CD4-positive, alpha-beta T cell treated with Interleukin-2 at 100 ng/mL for 4 hours (primary cell): ENCODE measurements around the gene CRABP1.

Experiments
- DNase-seq: peaks from one replicate; pipeline ENCODE4 v3.0.0-alpha.2; 2020; ENCODE audit warnings: low spot score

The CRABP1 gene

DNA sequence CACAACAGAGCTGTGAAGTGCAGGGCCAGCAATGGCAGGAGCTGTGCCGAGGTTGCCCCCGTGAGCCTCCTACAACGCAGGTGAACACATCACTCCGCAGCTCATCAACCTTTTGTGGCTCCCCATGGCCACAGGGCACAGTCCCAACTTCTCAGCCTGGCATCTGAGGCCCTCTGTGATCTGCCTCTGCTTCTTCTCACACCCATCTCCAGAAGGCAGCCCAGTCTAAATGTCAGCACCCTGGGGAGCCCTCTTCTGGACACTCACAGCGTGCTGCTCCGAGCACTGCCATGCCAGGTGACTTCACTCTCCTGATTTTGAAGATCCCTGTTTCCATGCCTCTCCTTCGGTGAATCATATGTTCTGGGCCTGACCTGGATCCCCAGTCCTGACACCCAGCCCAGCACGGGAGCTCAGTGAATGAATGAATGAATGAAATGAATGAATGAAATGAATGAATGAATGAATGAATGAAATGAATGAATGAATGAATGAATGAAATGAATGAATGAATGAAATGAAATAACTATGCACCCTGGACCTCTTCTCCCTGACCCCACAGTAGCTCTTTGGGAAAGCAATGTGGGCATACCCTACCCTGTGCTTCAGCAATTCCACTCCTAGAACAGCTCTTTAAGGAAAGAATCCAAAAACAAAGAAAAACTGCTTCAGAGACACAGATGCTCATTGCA is 22.9 kb upstream of the CRABP1 start:
- no peak for DNase-seq

DNA sequence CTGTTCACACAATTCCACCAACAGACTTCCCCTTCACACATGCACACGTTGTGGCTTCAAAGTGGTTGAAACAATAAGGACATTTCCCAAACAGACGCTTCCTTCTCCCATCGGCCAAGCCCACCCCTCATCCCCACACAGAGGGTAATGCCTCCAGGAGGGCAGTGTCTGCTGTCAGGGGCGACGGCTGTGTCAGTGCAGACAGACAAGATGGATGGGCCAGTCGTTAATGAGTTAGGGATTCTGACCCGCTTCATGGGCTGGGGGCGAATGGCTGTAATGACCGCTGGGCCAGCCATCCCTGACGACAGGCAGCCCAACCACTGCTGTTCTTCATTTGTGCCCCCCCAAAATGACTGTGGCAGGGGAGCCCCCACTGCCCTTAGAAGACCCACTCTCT is 20.6 kb upstream of the CRABP1 start:
- no peak for DNase-seq

DNA sequence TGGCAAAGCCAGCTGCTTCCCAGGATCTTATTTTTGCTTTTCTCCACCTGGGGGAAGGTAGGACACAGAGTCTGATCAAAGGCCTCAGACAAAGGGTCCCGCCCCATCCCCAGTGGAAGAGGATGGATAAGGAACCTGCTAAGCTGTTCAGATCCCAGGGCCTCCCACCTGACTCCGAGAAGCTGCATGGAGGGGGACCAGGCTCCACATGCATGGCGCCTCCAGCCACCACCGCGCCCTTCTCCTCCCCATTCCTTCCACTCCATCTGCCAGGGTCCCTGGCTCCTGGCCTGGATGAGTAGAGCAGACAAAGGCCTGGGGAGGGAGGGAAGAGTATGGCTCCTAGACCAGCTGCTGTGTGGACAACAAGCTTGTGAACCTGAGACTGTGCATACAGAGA is 20.0 kb upstream of the CRABP1 start:
- no peak for DNase-seq

DNA sequence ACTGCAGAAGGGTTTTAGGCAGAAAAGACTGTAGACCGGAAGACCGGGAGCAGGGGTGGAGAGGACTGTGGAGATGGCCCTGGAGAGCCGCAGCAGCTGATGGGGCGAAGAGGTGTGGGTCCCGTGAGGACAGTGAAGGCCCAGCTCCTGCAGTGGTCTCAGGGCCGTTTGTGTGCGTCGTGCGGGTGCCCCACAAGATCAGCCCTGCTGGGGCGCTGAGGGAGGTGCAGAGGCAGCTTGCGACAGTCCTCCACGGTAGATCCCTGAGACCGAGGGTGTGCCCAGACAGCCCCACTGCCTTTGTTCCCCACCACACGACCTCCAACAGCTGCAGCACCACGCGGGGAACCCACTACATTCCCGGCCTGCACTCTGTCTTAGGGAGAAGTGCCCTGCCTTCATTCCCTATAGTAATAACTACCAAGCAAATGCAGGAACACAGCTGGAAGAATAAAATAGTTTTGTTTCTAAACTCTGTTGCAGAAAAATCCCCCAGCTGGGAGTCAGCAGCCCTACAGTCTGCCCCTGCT is 19.0 kb upstream of the CRABP1 start:
- DNase-seq = no peak

DNA sequence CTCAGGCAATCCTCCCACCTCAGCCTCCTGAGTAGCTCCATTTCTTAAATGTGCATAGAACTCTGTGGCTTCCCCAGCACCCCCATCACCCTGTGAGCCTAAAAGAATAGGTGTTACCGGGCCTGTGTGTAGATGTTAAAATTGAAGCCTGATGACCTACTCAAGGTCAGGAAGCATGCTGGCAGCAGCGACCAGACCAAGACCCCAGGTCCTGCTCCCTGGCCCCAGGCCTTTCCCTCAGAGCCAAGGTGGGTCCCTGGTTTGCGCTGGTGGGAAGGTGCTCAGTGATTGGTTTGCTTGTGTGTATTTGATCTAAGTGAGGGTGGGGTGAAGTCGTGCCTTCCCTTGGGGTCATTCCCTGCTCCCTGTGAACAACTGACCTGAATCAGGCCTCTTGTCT is 18.4 kb upstream of the CRABP1 start:
- no peak for DNase-seq

DNA sequence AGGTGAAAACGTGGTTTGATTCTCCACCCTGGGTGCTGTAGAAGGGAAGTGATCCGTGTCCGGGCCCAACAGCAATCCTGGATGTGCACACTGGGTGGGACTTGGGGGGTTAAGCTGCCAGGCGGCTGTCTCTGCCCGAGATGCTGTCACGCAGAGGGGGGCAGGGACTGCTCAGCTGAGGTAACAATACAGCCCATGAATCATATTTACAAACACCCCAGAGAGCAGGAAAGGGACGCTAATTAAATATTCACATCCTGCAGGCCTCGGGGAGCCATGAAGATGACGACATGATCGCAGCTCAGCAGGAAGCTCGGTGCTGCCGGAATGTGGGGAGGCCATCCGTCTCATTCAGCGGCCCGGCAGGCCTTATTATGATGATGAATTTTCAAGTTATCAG is 17.9 kb upstream of the CRABP1 start:
- DNase-seq = no peak

DNA sequence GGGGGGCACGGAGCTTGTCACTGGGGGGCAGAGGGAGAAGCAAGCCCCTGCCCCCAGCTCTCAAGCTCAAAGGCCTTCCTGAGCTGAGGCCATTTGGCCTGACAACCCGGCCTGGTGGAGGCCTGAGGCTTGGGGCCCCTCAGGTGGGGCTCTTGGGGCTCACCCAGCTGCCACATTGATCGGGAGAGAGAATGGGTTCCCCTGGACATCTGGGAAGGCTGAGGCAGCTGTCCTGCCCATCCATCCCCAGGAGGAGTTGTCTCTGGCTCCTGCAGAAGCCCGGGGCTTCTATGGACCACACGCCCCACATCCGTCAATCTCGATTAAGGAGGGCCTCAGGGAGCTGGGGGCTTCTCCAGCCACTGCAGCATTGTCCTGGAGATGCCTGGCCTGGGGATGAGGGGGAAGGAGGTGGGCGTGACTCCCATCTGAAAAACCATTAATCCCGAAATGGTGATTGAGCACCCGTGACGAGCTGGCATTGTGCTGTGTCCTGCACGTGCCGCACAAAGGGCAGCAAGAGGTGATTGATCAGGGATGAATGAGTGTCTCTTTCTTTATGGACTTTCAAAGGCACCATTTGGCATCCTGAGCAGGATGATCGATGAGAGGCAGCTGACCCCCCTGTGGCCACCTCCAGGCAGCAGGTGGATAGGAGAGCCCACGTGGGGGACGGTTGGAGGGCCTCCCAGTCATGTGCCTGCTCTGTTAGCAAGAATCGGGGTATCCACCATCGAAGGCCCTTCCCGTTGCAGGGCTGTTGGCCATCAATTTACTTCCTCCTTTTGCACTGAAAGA is 17.2 kb upstream of the CRABP1 start:
- DNase-seq = no peak

DNA sequence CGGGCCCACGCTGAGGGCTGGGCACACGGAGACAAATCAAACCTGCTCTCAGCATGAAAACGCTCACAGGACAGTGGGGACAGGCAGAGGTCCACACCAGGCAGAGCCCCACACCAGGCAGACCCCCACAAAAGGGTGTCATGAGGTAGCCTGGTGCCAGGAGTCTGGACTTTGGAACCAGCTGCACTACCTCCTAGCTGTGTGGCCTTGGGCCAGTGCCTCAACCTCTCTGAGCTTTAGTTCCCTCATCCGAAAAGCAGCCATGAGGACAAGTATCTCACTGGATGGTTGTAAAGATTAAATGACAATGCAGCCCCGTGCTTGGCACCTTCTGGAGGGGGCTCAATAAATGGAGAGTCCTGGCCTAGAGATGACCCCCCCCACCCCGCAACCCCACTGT is 16.5 kb upstream of the CRABP1 start:
- DNase-seq = no peak

DNA sequence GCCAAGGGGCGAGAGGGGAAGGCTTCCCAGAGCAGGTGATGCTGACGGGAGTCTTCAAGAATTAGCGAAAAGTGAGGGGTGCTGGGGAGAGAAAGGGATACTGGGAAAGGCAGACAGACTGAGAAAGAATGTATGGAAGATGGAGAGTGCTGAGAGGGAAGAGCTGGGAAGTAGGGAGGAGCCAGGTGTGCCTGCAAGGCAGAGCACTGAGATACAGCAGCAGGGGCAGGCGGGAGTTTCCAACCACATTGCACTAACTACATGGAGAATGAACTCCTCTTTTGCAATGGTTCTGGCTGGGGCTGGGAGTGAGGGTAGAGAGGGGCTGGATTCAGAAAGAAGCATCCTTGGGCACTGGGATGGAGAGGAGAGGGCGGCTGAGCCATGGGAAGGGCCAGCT is 16.0 kb upstream of the CRABP1 start:
- DNase-seq = no peak

DNA sequence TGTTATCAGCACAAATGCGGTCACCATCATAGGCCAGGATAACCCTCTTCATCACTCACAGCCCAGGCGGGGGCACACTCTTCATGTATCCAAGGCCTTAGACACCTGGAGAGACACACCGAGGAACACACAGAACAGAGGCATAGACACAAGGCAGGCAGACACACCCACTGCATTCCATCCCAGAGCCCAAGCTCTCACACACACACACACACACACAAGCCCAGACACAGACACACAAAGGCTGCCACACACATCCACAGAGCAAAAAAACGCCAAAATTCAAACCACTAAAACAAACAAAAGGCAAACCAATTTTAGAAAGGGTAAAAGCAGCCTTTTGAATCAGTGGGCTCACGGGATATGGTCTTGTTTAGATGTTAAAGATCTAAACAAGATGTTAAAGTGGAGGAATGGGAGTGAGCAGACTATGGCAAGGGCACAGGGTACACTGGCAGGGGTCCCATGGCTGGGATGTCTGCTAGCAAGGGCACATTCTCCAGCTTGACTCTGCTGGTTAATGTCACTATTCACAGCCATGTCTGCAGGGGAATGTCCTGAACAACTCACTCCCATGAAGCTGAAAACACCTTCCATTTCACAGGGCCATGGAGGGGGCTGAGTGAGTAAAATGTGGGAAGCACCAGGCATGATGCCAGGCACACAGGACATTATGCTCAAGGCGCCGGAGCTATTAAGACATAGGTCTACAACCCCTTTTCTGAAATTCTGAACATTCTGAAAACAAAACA is 14.9 kb upstream of the CRABP1 start:
- no peak for DNase-seq

DNA sequence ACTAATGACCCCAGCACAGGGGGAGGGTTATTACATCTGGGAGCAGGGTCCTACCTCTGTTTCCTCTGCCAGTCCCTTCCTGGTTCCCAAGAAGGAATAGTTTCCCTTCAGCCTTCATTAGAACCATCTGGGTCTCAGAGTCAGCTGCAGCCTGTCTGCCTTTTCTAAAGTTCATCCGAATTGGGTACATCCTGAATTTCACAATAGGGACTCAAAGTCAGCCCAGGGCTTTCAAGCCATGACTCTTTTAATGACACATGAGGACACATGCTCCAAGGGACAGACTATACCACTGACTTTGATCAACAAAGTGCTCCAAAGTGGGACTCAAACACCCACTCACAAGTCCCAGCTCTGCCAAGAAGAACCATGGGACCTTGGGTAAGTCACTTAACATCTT is 12.7 kb upstream of the CRABP1 start:
- DNase-seq = no peak

DNA sequence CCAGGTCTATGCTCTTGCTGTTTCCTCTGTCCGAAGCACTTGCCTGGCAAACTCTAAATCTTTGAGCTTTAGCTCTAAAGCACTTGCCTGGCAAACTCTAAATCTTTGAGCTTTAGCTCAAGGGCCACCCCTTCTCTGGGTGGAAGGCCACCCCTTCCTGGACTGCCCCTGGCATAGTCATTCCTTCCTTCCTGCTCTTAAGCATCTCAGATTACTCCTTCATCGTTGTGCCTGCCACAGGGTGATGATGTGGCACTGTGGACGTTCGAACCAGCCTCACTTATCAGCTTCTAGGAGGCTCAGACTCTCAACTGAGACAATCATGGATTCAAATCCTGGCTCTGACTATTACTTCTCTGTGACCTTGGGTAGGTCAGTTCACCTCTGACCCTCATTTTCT is 10.5 kb upstream of the CRABP1 start:
- no peak for DNase-seq

DNA sequence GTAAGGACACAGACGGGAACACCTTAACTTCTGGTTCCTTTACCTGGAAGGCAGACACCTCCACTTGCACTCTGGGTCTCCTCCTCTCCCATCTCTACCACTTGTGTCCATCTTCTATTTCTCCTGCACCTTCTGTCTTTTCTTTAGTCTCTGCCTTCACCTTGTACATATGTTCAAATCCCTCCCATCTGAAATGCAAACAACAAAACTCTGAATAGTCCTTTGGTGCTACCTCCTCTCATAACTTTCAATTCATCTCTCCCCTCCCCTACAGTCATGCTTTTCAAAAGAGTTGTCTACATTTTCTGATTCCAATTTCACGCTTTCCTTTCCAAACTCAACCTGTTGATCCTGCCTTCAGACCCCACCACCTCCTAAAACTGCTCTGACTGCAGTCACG is 5.3 kb upstream of the CRABP1 start:
- no peak for DNase-seq

DNA sequence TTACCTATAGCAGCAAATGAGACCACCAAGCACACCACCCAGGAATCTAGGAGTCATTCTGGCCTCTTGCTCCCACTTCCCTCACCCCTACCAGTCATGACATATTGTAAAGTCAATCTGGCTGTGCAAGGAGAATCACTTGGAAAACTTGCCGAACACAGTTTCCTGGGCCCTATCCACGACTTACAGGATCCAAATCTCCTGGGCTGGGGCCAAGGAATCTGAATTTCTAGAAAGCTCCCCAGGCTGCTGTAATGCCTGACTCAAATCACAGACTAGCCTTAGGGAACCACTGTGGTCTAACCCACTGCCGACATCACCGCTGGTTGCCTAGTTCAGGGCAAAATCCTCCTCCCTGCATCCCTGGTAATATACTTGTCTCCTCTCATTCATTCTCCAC is 4.2 kb upstream of the CRABP1 start:
- DNase-seq = no peak

DNA sequence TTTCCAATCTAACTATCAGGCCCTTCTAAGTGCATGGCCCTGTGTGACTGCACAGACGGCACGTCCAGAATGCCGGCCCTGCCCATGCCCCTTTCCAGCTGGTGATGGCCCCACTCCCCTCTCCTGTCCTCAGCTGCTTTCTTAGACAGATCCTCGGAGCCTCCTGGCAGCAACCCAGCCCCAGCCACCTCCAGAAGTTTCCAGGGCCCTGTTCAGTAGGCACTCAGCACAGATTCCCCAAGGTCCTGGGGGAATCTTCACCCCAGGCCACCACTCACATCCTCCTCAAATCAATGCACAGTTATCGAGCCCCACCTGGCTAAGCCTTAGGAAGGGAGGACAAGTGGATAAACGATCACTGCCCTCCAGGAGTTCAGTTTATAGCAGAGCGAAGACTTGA is 1.4 kb upstream of the CRABP1 start:
- no peak for DNase-seq

DNA sequence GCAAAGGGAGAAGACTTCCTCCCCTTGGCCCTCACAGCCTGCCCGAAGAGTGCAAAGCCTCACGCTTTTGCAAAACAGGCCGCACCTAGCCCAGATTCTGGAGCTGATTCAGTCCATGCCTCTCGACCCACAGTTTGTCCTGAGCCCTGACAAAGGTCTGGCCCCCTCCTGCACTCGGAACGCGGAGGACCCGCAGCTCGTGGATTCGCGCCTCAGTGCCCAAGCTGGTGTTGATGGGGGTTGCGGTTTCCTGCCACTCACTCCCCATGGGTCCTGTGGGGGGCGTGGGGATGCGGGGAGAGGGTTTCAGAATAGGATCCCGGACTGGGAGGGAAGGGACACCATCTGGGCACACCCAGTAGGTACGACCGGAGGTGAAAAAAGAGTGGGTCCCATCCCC is 594 bp upstream of the CRABP1 start:
- no peak for DNase-seq

DNA sequence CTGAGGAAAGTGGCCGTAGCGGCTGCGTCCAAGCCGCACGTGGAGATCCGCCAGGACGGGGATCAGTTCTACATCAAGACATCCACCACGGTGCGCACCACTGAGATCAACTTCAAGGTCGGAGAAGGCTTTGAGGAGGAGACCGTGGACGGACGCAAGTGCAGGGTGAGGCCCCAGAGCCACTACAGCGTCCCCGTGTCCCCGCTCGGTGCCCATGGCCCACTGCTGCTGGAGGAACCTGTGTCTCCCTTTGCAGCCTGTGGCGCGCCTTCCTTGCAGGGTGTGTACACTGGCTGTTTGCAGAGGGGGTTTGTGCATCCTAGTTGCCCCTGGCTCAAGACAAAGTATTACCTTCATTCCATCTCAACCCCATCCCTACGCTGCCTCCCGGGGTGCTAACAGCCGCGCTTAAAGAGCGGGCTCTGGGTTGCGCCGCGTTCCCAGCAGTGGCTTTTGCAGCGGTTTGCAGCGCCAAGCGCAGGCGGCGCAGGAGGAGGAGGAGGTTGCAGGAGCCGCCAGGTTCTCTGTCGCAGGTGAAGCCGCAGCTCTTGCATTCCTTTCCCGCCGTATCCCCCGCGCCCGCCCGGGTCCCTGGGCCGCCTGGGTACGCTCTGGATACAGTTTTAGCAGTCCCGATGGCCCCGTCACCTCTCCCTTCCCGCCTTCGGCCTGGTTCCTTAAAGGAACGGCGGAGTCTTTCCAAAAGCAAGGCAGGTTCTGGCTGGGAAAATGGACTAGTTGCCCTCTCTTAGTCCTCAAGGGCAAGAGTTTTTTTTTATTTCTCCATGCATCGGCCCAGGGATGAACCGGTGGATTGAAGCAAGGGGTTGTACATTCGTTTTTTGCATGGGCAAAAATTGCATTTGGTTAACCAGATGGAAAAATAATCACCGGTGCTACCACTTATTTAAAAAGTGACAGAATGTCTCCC is 1.2 kb downstream of the CRABP1 start:
- DNase-seq = no peak

DNA sequence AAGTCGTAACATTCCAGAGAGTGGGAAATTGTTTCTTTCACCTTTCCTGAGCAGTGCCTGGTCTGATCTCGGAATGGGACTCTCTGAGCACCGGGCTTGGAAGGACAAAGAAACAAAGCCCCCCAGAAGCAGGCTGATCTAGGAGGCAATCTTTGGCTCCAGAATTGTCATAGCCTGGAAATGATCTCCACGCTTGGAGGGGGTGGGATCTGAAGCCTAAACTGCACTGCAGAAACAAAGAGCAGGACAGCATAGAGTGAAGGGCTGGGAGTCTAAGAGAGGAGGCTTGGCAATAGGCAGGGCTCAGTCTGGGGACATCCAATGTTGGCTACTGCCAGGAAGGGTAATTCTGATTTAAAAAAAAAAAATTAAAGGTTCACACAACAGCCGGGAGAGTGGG is 1.9 kb downstream of the CRABP1 start:
- DNase-seq = no peak

DNA sequence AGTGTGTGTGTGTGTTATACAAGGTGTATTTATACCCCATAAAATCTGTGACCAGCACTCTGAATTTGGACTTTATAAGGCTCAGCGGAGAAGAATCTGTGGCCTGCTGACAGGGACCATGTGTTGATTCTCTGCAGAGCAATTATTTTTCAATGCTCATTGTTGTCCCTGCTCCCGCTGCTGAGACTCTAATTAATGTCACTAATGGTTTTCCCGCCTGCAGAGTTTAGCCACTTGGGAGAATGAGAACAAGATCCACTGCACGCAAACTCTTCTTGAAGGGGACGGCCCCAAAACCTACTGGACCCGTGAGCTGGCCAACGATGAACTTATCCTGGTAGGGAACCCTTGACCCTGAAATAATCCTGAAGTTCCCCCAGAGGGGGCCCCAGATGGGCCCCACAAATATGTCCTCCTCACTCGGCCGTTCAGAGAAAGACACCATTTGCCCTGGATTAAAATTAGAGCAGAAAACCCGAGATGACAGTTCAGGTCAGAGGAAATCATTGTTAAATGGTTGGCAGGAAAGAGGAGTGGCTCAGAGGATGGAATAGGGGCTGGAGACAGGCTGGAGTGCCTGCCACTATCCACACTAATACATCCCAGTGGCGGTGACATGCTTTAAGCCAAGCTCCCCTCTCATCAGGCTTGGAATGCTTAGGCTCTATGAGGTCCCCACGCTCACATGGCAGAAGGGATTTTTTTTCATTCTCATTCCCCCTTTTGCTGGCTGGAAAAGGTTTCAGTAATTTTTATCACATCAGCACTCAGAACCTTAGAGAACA is 3.3 kb downstream of the CRABP1 start:
- no peak for DNase-seq

DNA sequence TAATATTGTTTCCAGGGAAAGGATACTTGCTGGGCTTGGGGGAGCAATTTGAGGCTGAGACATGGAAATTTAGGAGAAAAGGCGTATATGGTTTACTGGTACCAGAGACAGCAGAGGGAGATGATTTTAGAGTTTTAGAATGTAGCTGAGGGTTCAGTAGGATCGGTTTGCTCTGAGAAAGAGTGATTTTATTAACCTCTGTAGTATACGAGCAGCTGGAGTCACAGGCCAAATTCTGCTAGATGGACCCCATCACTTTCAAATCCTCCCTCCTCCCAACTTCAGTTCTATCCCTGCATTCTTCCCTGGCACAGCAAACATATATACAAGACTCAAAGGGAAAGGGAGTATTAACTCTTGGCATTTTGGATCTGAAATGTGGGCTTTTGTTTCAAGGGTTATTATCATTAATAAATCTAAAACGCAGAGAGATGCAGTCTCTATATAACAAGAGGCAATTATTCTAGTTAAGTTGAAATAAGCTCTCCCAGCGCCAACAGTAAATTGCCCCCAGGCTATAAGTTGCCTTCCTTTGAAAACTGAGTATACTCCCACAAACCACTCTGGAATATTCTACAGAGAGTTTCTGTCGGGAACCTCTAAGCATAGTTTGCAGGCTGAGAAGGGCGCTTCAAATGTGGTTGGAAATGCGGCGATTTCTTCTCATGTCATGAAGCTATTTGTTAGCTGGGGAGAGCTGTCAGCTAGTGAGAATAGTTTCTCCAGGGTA is 5.4 kb downstream of the CRABP1 start:
- no peak for DNase-seq
